GM12801 (cell line): ENCODE results near the gene MPZ.

ENCODE experiments used
- CTCF ChIP-seq: IDR thresholded peaks from one replicate; pipeline ENCODE4 v1.5.1; 2011; ENCODE audit warnings: control low read depth; ENCODE audit not compliant: insufficient read length; ENCODE audit errors: extremely low read depth

Gene MPZ

GRCh38 chr1:161290779-161291178 lies 19.0 kb downstream of the MPZ start:
- TF ChIP-seq CTCF: no peak

- no peak for TF ChIP-seq CTCF
These were observed 22.2 kb downstream of the MPZ start for GRCh38 chr1:161287482-161288054.

- no peak for TF ChIP-seq CTCF
These were observed 24.2 kb downstream of the MPZ start for GRCh38 chr1:161285521-161285920.

- TF ChIP-seq CTCF: no peak
These were observed 24.7 kb downstream of the MPZ start for GRCh38 chr1:161285113-161285512.

- TF ChIP-seq CTCF: no peak
These were observed 26.8 kb downstream of the MPZ start for GRCh38 chr1:161282991-161283390.

- TF ChIP-seq CTCF: no peak
These were observed 34.9 kb downstream of the MPZ start for GRCh38 chr1:161274874-161275273.

GRCh38 chr1:161273402-161273801 lies 36.4 kb downstream of the MPZ start:
- TF ChIP-seq CTCF: no peak
